CD4-positive, alpha-beta T cell (primary cell): ENCODE data around the gene BMF. TPM values are rescaled to one million over a fixed set of nuclear protein-coding genes. Genes with fewer than 3 reads are reported as not detected.

ENCODE experiments used
- ATAC-seq: fragments of 200-7000 bp; cut with Tn5 transposase; one replicate; pipeline ENCODE4 v1.10.0; 2022; ENCODE audit warnings: mild to moderate bottlenecking; ENCODE audit not compliant: poor library complexity
- CTCF ChIA-PET: fragments of 350-600 bp; sonication (Branson Sonifier 250); formaldehyde crosslinking; loops from one replicate; lab custom pipeline; 2021; ENCODE audit warnings: antibody characterized with exemption, inconsistent platforms; lab: Charles Lee
- POLR2A ChIA-PET: fragments of 350-600 bp; sonication (Branson Sonifier 250); formaldehyde crosslinking; loops from one replicate; lab custom pipeline; 2021; ENCODE audit warnings: antibody characterized with exemption, inconsistent platforms; lab: Charles Lee
- DNase-seq, 14 experiments: peaks; one replicate each; pipeline ENCODE4 v3.0.0-alpha.2; 2013 to 2020; ENCODE audit warnings: mixed read lengths in 2 of 14
- H3K27ac ChIP-seq, 2 donors: one replicate each; pipeline versions ENCODE4 v1.5.1 to v1.7.0; 2013; ENCODE audit warnings: low read length in 2 of 2, low read depth in 1 of 2, mild to moderate bottlenecking in 1 of 2
- H3K27me3 ChIP-seq, 2 experiments: 1 replicate in 1 of 2; 2 replicates in 1 of 2; pipeline versions ENCODE4 v1.6.1 to v1.7.0; 2013; ENCODE audit warnings: low read length in 2 of 2, control low read depth in 1 of 2, mild to moderate bottlenecking in 1 of 2, moderate library complexity in 1 of 2; ENCODE audit not compliant: insufficient read depth in 2 of 2, control insufficient read depth in 1 of 2
- H3K36me3 ChIP-seq: one replicate; pipeline ENCODE4 v1.6.1; 2013; ENCODE audit warnings: low read length, control low read depth; ENCODE audit not compliant: insufficient read depth
- H3K4me1 ChIP-seq: one replicate; pipeline ENCODE4 v1.6.1; 2013; ENCODE audit warnings: low read length, control low read depth; ENCODE audit not compliant: insufficient read depth
- H3K4me3 ChIP-seq: one replicate; pipeline ENCODE4 v1.5.1; 2013; ENCODE audit warnings: mild to moderate bottlenecking, low read length, moderate library complexity
- H3K9me3 ChIP-seq, 2 experiments: 1 replicate in 1 of 2; 2 replicates in 1 of 2; pipeline versions ENCODE4 v1.6.1 to v1.7.0; 2013; ENCODE audit warnings: low read length in 2 of 2, mild to moderate bottlenecking in 2 of 2, control low read depth in 1 of 2, moderate library complexity in 1 of 2; ENCODE audit not compliant: control insufficient read depth in 1 of 2, insufficient read depth in 1 of 2
- H3K27ac Mint-ChIP-seq: one replicate; pipeline ENCODE4 v1.8.0; 2020; ENCODE audit warnings: mixed read lengths
- H3K27me3 Mint-ChIP-seq: one replicate; pipeline ENCODE4 v1.8.0; 2021; ENCODE audit warnings: mixed read lengths
- H3K36me3 Mint-ChIP-seq: one replicate; pipeline ENCODE4 v1.8.0; 2021; ENCODE audit warnings: low read depth, mixed read lengths
- H3K4me1 Mint-ChIP-seq: one replicate; pipeline ENCODE4 v1.8.0; 2021; ENCODE audit warnings: low read depth, mixed read lengths
- H3K4me3 Mint-ChIP-seq: one replicate; pipeline ENCODE4 v1.8.0; 2020; ENCODE audit warnings: mild to moderate bottlenecking, mixed read lengths
- H3K9me3 Mint-ChIP-seq: one replicate; pipeline ENCODE4 v1.8.0; 2020; ENCODE audit warnings: mixed read lengths
- CTCF ChIP-seq: fragments of 200-600 bp; IDR thresholded peaks from one replicate; pipeline ENCODE4 v1.8.0; 2022; ENCODE audit warnings: antibody characterized with exemption, mild to moderate bottlenecking
- intact Hi-C, 2 experiments: fragments of 100-400 bp; cut with DNase I in 1 of 2; cut with micrococcal nuclease in 1 of 2; formaldehyde crosslinking; loops; one replicate each; pipeline versions ENCODE4 v1.15.1 to v1.9.0; 2023 to 2025; cut with DNase I, micrococcal nuclease
- total RNA-seq, 174 experiments: library from RNA in 2 of 174; stranded (reverse) in 2 of 174; gene quantifications; one replicate each; pipeline ENCODE4 v1.2.3 and lab custom pipeline; 2021 to 2026

Gene BMF
- total RNA-seq, 2 experiments from 2014 or later, result 13.5 to 13.9 TPM

GRCh38 chr15:40048211-40048792 is 60.4 kb downstream of the BMF start:
- ChIA-PET CTCF (interaction anchor here (1.1 to 7.1 kb wide), 7 partner anchors 9 to 320 kb away, joined by 3 to 67 read pairs (median 4); partner anchors contain the start of genes BMF and SRP14), POLR2A (interaction anchor here (1.2 to 5.7 kb wide), 8 partner anchors 7 to 260 kb away, joined by 3 to 53 read pairs (median 6); partner anchors contain the start of genes BMF and SRP14)
- Mint-ChIP-seq H3K4me3 (peak overlapping the region; percentile 77), H3K27ac (peak overlapping the region; percentile 88), H3K27me3 (no peaks in the 10 kb centered on the region), H3K9me3 (no peaks in the 10 kb centered on the region), H3K36me3 (no peaks in the 10 kb centered on the region), H3K4me1 (peaks cover 77% of the 10 kb centered on the region)
- no peaks in the 10 kb centered on the region for H3K9me3 ChIP-seq
- peak overlapping the region; percentile 3 to 71 for H3K27ac ChIP-seq
- ATAC-seq, result peak; percentile 45
- TF ChIP-seq CTCF, result no peak
- H3K27me3 ChIP-seq, result no peaks in the 10 kb centered on the region
- no peak overlapping the region for H3K4me3 ChIP-seq
- DNase-seq, result peak in 10 of 14 experiments; percentile 26 to 71 (median 51)
- peaks cover 59% of the 10 kb centered on the region for H3K4me1 ChIP-seq
- no peaks in the 10 kb centered on the region for H3K36me3 ChIP-seq
- intact Hi-C loops, result loop anchor here in 1 of 2 experiments (5.0 to 10.0 kb wide), 2 partner anchors 169 to 264 kb away; partner anchors contain the start of gene FSIP1

- Mint-ChIP-seq H3K4me3 (peak overlapping the region; percentile 77), H3K27me3 (no peaks in the 10 kb centered on the region), H3K4me1 (peaks cover 70% of the 10 kb centered on the region), H3K36me3 (no peaks in the 10 kb centered on the region), H3K27ac (peak overlapping the region; percentile 88), H3K9me3 (no peaks in the 10 kb centered on the region)
- intact Hi-C loops, result loop anchor here (2.0 to 10.0 kb wide), 3 partner anchors 61 to 263 kb away; partner anchors contain the start of genes BMF (in 1 of the 2) and FSIP1 (in 1 of the 2)
- CTCF ChIA-PET, result interaction anchor here (1.0 to 7.1 kb wide), 9 partner anchors 8 to 321 kb away, joined by 3 to 67 read pairs (median 3); partner anchors contain the start of genes BMF and SRP14
- Histone ChIP-seq H3K9me3 (no peaks in the 10 kb centered on the region), H3K27me3 (no peaks in the 10 kb centered on the region), H3K4me3 (no peak overlapping the region), H3K36me3 (no peaks in the 10 kb centered on the region), H3K27ac (peak overlapping the region; percentile 3 to 71), H3K4me1 (peaks cover 58% of the 10 kb centered on the region)
- DNase-seq (peak in 12 of 14 experiments; percentile 23 to 79 (median 52)), ATAC-seq (peak; percentile 64)
- POLR2A ChIA-PET, result interaction anchor here (0.6 to 5.7 kb wide), 10 partner anchors 8 to 261 kb away, joined by 3 to 53 read pairs (median 5); partner anchors contain the start of genes BMF and SRP14
- no peak for TF ChIP-seq CTCF
Measured at GRCh38 chr15:40047415-40048210, 61.1 kb downstream of the BMF start.
